GM23248 (cell line): ENCODE data around the gene TRAM2. TPM values are rescaled to one million over a fixed set of nuclear protein-coding genes. Genes with fewer than 3 reads are reported as not detected.

Source experiments
- DNase-seq: peaks from one replicate; pipeline ENCODE4 v3.0.0-alpha.2; 2015
- H2AFZ ChIP-seq: fragments of 200-600 bp; sonication (generic); 2 replicates; pipeline ENCODE4 v1.6.1; 2016; ENCODE audit warnings: antibody characterized with exemption
- H3F3A ChIP-seq: fragments of 200-600 bp; sonication (generic); 2 replicates; pipeline ENCODE4 v1.6.1; 2016; ENCODE audit warnings: mild to moderate bottlenecking, antibody characterized with exemption, mixed run types; ENCODE audit not compliant: insufficient read depth
- H3K27ac ChIP-seq: fragments of 200-600 bp; sonication (generic); 2 replicates; pipeline ENCODE4 v1.5.1; 2016; ENCODE audit warnings: mild to moderate bottlenecking
- H3K27me3 ChIP-seq: fragments of 200-600 bp; sonication (generic); replicated peaks from 2 replicates; pipeline ENCODE4 v1.6.1; 2016; ENCODE audit warnings: mild to moderate bottlenecking; ENCODE audit not compliant: insufficient read depth
- H3K36me3 ChIP-seq: fragments of 200-600 bp; sonication (generic); 2 replicates; pipeline ENCODE4 v1.6.1; 2016; ENCODE audit warnings: low read depth, mild to moderate bottlenecking
- H3K4me1 ChIP-seq: fragments of 200-600 bp; sonication (generic); 2 replicates; pipeline ENCODE4 v1.6.1; 2016; ENCODE audit warnings: mild to moderate bottlenecking; ENCODE audit not compliant: insufficient read depth
- H3K4me2 ChIP-seq: fragments of 200-600 bp; sonication (generic); one replicate; pipeline ENCODE4 v1.6.1; 2016; ENCODE audit warnings: mild to moderate bottlenecking; ENCODE audit not compliant: unreplicated experiment
- H3K4me3 ChIP-seq: fragments of 200-600 bp; sonication (generic); 2 replicates; pipeline ENCODE4 v1.5.1; 2016; ENCODE audit warnings: mild to moderate bottlenecking
- H3K79me2 ChIP-seq: fragments of 200-600 bp; sonication (generic); 2 replicates; pipeline ENCODE4 v1.6.1; 2016; ENCODE audit warnings: mild to moderate bottlenecking; ENCODE audit not compliant: insufficient read depth
- H3K9ac ChIP-seq: fragments of 200-600 bp; sonication (generic); 2 replicates; pipeline ENCODE4 v1.6.1; 2016; ENCODE audit warnings: mild to moderate bottlenecking
- H3K9me2 ChIP-seq: fragments of 200-600 bp; sonication (generic); 2 replicates; pipeline ENCODE4 v1.6.1; 2016; ENCODE audit warnings: mixed run types, mild to moderate bottlenecking, moderate library complexity; ENCODE audit not compliant: insufficient read depth
- H3K9me3 ChIP-seq: fragments of 200-600 bp; sonication (generic); one replicate; pipeline ENCODE4 v1.6.1; 2017; ENCODE audit warnings: low read depth
- H4K20me1 ChIP-seq: fragments of 200-600 bp; sonication (generic); 2 replicates; pipeline ENCODE4 v1.6.0; 2016; ENCODE audit not compliant: insufficient read depth
- EZH2 ChIP-seq: fragments of 200-600 bp; sonication (generic); IDR thresholded peaks from 2 replicates; pipeline ENCODE4 v1.6.1; 2018; ENCODE audit warnings: antibody characterized with exemption, mild to moderate bottlenecking; ENCODE audit not compliant: insufficient read depth, poor library complexity, severe bottlenecking
- EZH2phosphoT487 ChIP-seq: fragments of 200-600 bp; sonication (generic); IDR thresholded peaks from 2 replicates; pipeline ENCODE4 v1.6.1; 2018; ENCODE audit warnings: antibody characterized with exemption, moderate library complexity, mild to moderate bottlenecking, low read depth; ENCODE audit not compliant: insufficient read depth
- WGBS, 2 experiments: methylation state at CpG; one replicate each; pipeline ENCODE4 v1.1.6; 2015 to 2017; ENCODE audit warnings: low lambda C conversion rate in 2 of 2, low coverage in 1 of 2; ENCODE audit errors: missing lambda C conversion rate in 2 of 2; 5-methylcytosine and 5-hydroxymethylcytosine counted together
- in situ Hi-C: fragments of 300-500 bp; cut with MboI; formaldehyde crosslinking; loops from 2 replicates; pipeline ENCODE4 v1.15.0; 2020
- polyA plus RNA-seq: library from polyadenylated mRNA; unstranded; fragments of >200 nt; fragmentation: Nextera tagmentation; extraction: Ambion mirVana; gene quantifications from 2 replicates; pipeline ENCODE4 v1.2.1, GENCODE V29; 2016
- total RNA-seq: library from RNA; depleted of rRNA; stranded (reverse); fragments of >200 nt; shearing (Covaris generic); gene quantifications from 2 replicates; pipeline ENCODE4 v1.2.3, GENCODE V29; 2014

The TRAM2 gene
- total and polyA plus RNA-seq, 2 experiments from 2014 or later: 141 to 174 TPM

- Histone ChIP-seq H3F3A (peaks cover 82% of the 10 kb centered on the region), H3K36me3 (peaks cover 9% of the 10 kb centered on the region; the same call in 1 of the 2 replicates), H3K4me3 (no peak overlapping the region), H3K4me2 (no peak overlapping the region), H3K27me3 (no peaks in the 10 kb centered on the region), H3K4me1 (peaks cover 96% of the 10 kb centered on the region), H3K9me2 (no peaks in the 10 kb centered on the region), H3K79me2 (peaks cover 100% of the 10 kb centered on the region), H4K20me1 (no peaks in the 10 kb centered on the region), H3K9ac (no peak overlapping the region), H3K9me3 (no peaks in the 10 kb centered on the region), H2AFZ (no peak overlapping the region), H3K27ac (peak overlapping the region; percentile 87)
- in situ Hi-C loops: no loop called here
- TF ChIP-seq EZH2phosphoT487 (no peak), EZH2 (no peak)
- DNase-seq: no peak
- 94 to 96% methylated on average over 1 of the region's 1 CpG for WGBS, 2 experiments
Observed at GRCh38 chr6:52546192-52546591, 30.7 kb downstream of the TRAM2 start.

DNA sequence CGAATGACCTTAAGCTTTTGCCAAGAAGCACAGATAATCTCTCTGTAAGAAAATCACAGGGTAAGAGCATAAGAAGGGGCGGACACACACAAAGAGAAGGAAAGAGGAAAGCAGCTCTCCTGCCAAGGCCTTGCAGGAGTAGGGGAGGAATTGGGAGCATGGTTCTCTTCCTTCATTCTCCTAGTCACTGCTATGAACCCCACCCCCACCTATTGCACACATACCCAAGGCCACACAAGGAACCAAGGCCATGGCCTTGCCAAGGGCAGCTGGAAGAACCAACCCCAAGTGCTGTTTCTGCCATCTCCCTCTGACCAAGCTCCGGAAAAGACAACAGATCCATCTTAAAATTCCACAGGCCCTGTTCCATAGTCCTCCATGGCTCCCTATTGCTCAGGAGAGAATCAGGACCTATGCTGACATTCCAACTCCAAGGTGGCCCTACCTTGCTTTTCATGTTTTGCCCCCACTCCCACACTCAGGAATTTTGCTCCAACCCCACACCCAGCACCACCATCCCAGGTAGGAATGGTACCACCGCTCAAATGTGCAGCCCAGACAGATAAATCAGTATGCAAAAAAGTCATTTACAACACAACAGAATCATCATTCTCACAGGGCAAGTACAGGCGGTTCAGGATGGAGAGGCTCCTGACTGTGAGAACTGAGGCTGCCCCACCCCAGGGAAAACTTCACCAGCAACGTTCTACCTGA is 31.3 kb downstream of the TRAM2 start:
- H3K4me1 ChIP-seq: peaks cover 96% of the 10 kb centered on the region
- WGBS, 2 experiments: 65 to 72% methylated on average over 6 of the region's 6 CpGs
- peaks cover 100% of the 10 kb centered on the region for H3K79me2 ChIP-seq
- TF ChIP-seq EZH2 (no peak), EZH2phosphoT487 (no peak)
- no peak overlapping the region for H3K4me3 ChIP-seq
- peaks cover 83% of the 10 kb centered on the region for H3F3A ChIP-seq
- peak overlapping the region; percentile 57; the same call in 1 of the 2 replicates for H3K9ac ChIP-seq
- in situ Hi-C loops: no loop called here
- H3K36me3 ChIP-seq: peaks cover 9% of the 10 kb centered on the region; the same call in 1 of the 2 replicates
- H3K9me2 ChIP-seq: no peaks in the 10 kb centered on the region
- H3K27ac ChIP-seq: peak overlapping the region; percentile 87
- no peaks in the 10 kb centered on the region for H3K9me3 ChIP-seq
- H4K20me1 ChIP-seq: no peaks in the 10 kb centered on the region
- no peak overlapping the region for H2AFZ ChIP-seq
- no peak for DNase-seq
- H3K4me2 ChIP-seq: peak overlapping the region; percentile 58
- no peaks in the 10 kb centered on the region for H3K27me3 ChIP-seq

GRCh38 chr6:52544602-52545405 is 32.1 kb downstream of the TRAM2 start:
- Histone ChIP-seq H2AFZ (no peak overlapping the region), H3K79me2 (peaks cover 99% of the 10 kb centered on the region), H3K36me3 (peaks cover 7% of the 10 kb centered on the region; the same call in 1 of the 2 replicates), H3K27me3 (no peaks in the 10 kb centered on the region), H3K9me2 (no peaks in the 10 kb centered on the region), H3K4me1 (peaks cover 96% of the 10 kb centered on the region), H3K4me2 (peak overlapping the region; percentile 58), H3F3A (peaks cover 85% of the 10 kb centered on the region), H3K4me3 (peak overlapping the region; percentile 40), H3K27ac (peak overlapping the region; percentile 87), H3K9ac (peak overlapping the region; percentile 57), H4K20me1 (no peaks in the 10 kb centered on the region), H3K9me3 (no peaks in the 10 kb centered on the region)
- no peak for DNase-seq
- in situ Hi-C loops: no loop called here
- WGBS, 2 experiments: 41 to 42% methylated on average over 9 of the region's 9 CpGs
- TF ChIP-seq EZH2phosphoT487: no peak
- no peak for TF ChIP-seq EZH2

GRCh38 chr6:52543729-52544601 is 32.9 kb downstream of the TRAM2 start:
- Histone ChIP-seq H3K36me3 (peaks cover 2% of the 10 kb centered on the region; the same call in 1 of the 2 replicates), H3F3A (peaks cover 86% of the 10 kb centered on the region), H2AFZ (no peak overlapping the region), H3K79me2 (peaks cover 91% of the 10 kb centered on the region), H4K20me1 (no peaks in the 10 kb centered on the region), H3K9me3 (no peaks in the 10 kb centered on the region), H3K4me1 (peaks cover 100% of the 10 kb centered on the region), H3K9me2 (no peaks in the 10 kb centered on the region), H3K27me3 (no peaks in the 10 kb centered on the region), H3K4me2 (peak overlapping the region; percentile 58), H3K27ac (peak overlapping the region; percentile 87), H3K9ac (peak overlapping the region; percentile 57), H3K4me3 (peak overlapping the region; percentile 40)
- TF ChIP-seq EZH2phosphoT487 (no peak), EZH2 (no peak)
- WGBS, 2 experiments: 16 to 17% methylated on average over 10 of the region's 10 CpGs
- DNase-seq: peak; percentile 72
- in situ Hi-C loops: no loop called here
